Measurements from ENCODE around the gene MRPL48. TPM values are rescaled to one million over a fixed set of nuclear protein-coding genes. Genes with fewer than 3 reads are reported as not detected.

Gene MRPL48
- total RNA-seq, 1 donor from 2014 or later, result 31.5 TPM

DNA sequence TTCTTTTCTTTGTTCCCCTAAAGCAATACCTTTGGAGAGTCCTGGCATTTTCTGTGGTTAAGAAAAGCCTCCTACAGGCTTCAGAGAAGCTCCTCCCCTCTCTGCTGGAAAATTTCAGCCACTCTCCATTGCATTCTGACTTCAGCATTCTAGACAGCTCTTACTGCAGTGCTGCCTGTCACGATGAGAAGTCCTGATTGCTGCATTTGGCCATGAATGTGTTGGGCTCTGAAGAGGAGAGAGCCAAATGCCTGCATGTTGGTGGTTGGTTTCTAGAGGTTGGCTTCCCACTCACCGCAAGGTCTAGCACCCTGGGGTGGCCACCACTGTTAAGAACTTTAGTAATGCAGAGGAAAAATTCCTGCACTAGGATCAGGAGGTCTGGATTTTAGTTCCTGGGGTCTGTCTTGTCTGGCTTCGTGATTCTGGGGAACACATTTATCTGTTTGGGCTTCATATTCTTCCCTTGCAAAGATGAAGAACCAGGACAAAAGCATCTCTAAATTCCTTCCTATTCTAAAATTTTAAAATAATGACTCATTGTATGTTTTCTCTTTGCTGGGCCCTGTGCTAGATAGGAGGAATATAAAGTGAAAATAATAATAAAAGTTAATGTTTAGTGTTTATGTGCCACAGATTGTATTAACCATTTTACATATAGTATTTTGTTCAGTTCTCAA lies 50.9 kb downstream of the MRPL48 start:
- Mint-ChIP-seq H3K27me3 (no peaks in the 10 kb centered on the region), H3K36me3 (ENCODE audit: insufficient read depth) (peaks cover 7% of the 10 kb centered on the region), H3K27ac (no peak overlapping the region), H3K4me1 (ENCODE audit: low read depth) (no peaks in the 10 kb centered on the region), H3K9me3 (ENCODE audit: low read depth) (no peaks in the 10 kb centered on the region), H3K4me3 (ENCODE audit: low read depth) (no peak overlapping the region)
- TF ChIP-seq, protein P1, sequence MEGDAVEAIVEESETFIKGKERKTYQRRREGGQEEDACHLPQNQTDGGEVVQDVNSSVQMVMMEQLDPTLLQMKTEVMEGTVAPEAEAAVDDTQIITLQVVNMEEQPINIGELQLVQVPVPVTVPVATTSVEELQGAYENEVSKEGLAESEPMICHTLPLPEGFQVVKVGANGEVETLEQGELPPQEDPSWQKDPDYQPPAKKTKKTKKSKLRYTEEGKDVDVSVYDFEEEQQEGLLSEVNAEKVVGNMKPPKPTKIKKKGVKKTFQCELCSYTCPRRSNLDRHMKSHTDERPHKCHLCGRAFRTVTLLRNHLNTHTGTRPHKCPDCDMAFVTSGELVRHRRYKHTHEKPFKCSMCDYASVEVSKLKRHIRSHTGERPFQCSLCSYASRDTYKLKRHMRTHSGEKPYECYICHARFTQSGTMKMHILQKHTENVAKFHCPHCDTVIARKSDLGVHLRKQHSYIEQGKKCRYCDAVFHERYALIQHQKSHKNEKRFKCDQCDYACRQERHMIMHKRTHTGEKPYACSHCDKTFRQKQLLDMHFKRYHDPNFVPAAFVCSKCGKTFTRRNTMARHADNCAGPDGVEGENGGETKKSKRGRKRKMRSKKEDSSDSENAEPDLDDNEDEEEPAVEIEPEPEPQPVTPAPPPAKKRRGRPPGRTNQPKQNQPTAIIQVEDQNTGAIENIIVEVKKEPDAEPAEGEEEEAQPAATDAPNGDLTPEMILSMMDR (IDR thresholded peaks at IDR 0.05; ENCODE audit: unreplicated experiment), result no peak
- DNase-seq (ENCODE audit: low spot score, unreplicated experiment), result no peak

DNA sequence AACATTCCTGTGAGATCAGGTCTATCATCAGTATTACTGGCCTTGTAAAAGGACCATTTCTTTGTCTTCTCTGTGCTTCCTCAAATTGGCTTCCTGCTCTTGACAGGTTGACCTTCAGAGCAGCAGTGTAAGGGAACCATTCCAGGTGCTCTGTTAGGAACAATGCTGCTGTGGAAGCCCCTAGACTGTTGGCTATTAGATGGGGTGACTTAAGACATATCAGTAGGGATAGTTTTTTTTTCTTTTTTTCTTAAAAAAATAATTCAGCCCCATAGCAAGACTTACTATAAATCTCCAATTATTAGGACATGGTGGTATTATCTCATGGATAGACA lies 51.4 kb downstream of the MRPL48 start:
- Mint-ChIP-seq H3K9me3 (ENCODE audit: low read depth) (no peaks in the 10 kb centered on the region), H3K4me1 (ENCODE audit: low read depth) (no peaks in the 10 kb centered on the region)
- no peak for DNase-seq (ENCODE audit: low spot score, unreplicated experiment)

DNA sequence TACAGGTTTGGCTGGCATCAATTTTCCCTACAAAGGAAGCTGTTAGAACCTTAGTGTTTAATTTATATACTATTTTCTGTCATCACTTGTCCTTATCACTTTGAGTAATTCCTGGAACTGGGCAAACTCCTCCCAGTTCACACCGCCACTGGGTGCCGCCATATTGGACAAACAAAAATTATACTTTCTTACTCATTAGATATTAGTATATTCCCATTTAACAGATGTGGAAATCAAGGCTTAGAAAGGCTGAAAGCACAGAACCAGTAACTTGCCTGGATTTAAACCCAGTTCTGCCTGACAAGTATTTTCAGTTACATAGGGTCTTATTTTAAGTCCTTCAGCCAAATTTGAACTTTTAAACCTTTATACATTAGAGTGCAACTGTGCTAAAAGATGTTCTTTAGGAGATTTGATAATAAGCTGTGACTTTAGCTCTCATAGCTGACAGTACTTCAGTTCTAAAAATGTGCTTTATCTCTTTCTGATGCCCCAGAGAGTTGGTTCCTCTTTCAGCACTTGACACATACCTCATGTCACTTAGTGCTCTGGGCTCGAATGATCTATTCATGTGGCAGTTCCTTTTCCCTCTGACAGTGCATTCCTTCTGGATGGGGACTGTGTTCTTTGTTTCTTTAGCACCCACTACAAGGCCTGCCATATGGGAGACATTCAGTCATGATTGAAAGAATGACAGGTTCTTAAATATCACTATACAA lies 63.5 kb downstream of the MRPL48 start:
- TF ChIP-seq, protein P1 (IDR thresholded peaks at IDR 0.05; ENCODE audit: unreplicated experiment), result no peak
- Mint-ChIP-seq H3K4me3 (ENCODE audit: low read depth) (no peak overlapping the region), H3K36me3 (ENCODE audit: insufficient read depth) (peaks cover 10% of the 10 kb centered on the region), H3K27me3 (no peaks in the 10 kb centered on the region), H3K9me3 (ENCODE audit: low read depth) (no peaks in the 10 kb centered on the region), H3K4me1 (ENCODE audit: low read depth) (peaks cover 2% of the 10 kb centered on the region), H3K27ac (no peak overlapping the region)
- DNase-seq (ENCODE audit: low spot score, unreplicated experiment), result no peak

More for the DNA sequence above, 51.4 kb downstream of the MRPL48 start:
- Mint-ChIP-seq H3K27ac (no peak overlapping the region), H3K36me3 (ENCODE audit: insufficient read depth) (peaks cover 7% of the 10 kb centered on the region), H3K27me3 (no peaks in the 10 kb centered on the region), H3K4me3 (ENCODE audit: low read depth) (no peak overlapping the region)
- TF ChIP-seq, protein P1 (IDR thresholded peaks at IDR 0.05; ENCODE audit: unreplicated experiment), result no peak

DNA sequence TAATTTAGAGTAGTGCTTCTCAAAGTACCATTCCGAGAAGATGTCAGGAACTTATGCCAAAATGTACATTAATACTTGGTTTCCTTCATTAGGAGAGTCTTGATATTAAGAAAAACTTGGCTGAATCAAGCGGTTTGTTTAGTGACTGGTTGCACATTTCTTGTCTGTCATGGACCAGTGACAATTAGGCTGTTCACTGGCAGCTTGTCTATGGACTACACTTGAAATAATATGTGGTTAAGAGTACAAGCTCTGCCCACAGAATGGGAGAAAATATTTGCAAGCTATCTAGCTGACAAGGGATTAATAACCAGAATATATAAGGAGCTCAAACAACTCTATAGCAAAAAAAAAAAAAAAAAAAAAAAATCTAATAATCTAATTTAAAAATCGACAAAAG lies 64.4 kb downstream of the MRPL48 start:
- TF ChIP-seq, protein P1 (IDR thresholded peaks at IDR 0.05; ENCODE audit: unreplicated experiment), result no peak
- H3K36me3 Mint-ChIP-seq (ENCODE audit: insufficient read depth), result peaks cover 10% of the 10 kb centered on the region
- no peak overlapping the region for H3K4me3 Mint-ChIP-seq (ENCODE audit: low read depth)
- DNase-seq (ENCODE audit: low spot score, unreplicated experiment), result no peak
- no peak overlapping the region for H3K27ac Mint-ChIP-seq
- no peaks in the 10 kb centered on the region for H3K27me3 Mint-ChIP-seq
- no peaks in the 10 kb centered on the region for H3K9me3 Mint-ChIP-seq (ENCODE audit: low read depth)
- H3K4me1 Mint-ChIP-seq (ENCODE audit: low read depth), result peaks cover 3% of the 10 kb centered on the region

DNA sequence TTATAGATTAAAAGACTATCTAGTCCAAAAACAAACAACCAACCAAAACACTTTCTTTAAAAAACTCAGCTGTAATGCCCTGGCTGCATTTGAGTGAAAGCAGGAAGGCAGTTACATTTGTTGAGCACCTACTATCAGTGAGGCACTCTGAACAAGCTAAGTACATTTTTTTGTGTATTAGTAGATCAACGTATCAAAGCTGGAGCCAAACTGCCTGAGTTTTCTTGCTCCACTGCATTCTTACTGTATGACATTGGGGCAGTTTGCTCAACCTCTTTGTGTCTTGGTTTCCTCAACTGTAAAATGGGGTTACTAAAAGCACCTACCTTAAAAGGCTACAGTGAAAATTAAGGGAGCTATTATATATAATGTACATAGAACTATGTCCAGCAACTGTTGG lies 67.0 kb downstream of the MRPL48 start:
- H3K36me3 Mint-ChIP-seq (ENCODE audit: insufficient read depth), result peaks cover 10% of the 10 kb centered on the region
- no peak overlapping the region for H3K27ac Mint-ChIP-seq
- peaks cover 5% of the 10 kb centered on the region for H3K4me1 Mint-ChIP-seq (ENCODE audit: low read depth)
- TF ChIP-seq, protein P1 (IDR thresholded peaks at IDR 0.05; ENCODE audit: unreplicated experiment), result no peak
- no peaks in the 10 kb centered on the region for H3K27me3 Mint-ChIP-seq
- no peaks in the 10 kb centered on the region for H3K9me3 Mint-ChIP-seq (ENCODE audit: low read depth)
- DNase-seq (ENCODE audit: low spot score, unreplicated experiment), result no peak
- no peak overlapping the region for H3K4me3 Mint-ChIP-seq (ENCODE audit: low read depth)
